RWPE1 (cell line): ENCODE data around the gene SLC27A6.

ENCODE experiments used
- CTCF ChIA-PET: fragments of 350-600 bp; sonication (Branson Sonifier 250); formaldehyde crosslinking; extraction: SDS; loops from one replicate; lab custom pipeline; 2021; lab: Yijun Ruan, JAX
- POLR2A ChIA-PET: fragments of 400-600 bp; formaldehyde crosslinking; extraction: SDS; loops from one replicate; lab custom pipeline; 2020; ENCODE audit warnings: antibody characterized with exemption; ENCODE audit not compliant: low non-redundant PET; lab: Yijun Ruan, JAX
- DNase-seq: peaks from one replicate; pipeline ENCODE4 v3.0.0; 2012; ENCODE audit warnings: low spot score
- H3K27ac ChIP-seq: fragments of 450-650 bp; 2 replicates; pipeline ENCODE4 v1.5.1; 2017
- CTCF ChIP-seq: fragments of 450-650 bp; conservative IDR thresholded peaks from 2 replicates; pipeline ENCODE4 v1.5.1; 2017; ENCODE audit warnings: low read depth, mild to moderate bottlenecking

The SLC27A6 gene

GRCh38 chr5:129042306-129042705, 77.0 kb downstream of the SLC27A6 start:
- no peak for DNase-seq
- ChIA-PET POLR2A (no interaction called here), CTCF (no interaction called here)
- no peak for TF ChIP-seq CTCF
- no peak overlapping the region for H3K27ac ChIP-seq

- CTCF ChIA-PET = interaction anchor here (0.5 kb wide), 1 partner anchor 126 kb away, joined by 3 read pairs; no protein-coding TSS in a partner anchor
- no peak for DNase-seq
- POLR2A ChIA-PET = no interaction called here
- no peak overlapping the region for H3K27ac ChIP-seq
- no peak for TF ChIP-seq CTCF
These were observed 78.6 kb downstream of the SLC27A6 start for GRCh38 chr5:129043894-129044293.

- CTCF ChIA-PET = no interaction called here
- TF ChIP-seq CTCF = no peak
- POLR2A ChIA-PET = no interaction called here
- no peak overlapping the region for H3K27ac ChIP-seq
- no peak for DNase-seq
These were observed 80.9 kb downstream of the SLC27A6 start for GRCh38 chr5:129046151-129046550.

- CTCF ChIA-PET = no interaction called here
- no peak overlapping the region for H3K27ac ChIP-seq
- no peak for TF ChIP-seq CTCF
- POLR2A ChIA-PET = no interaction called here
- no peak for DNase-seq
These were observed 83.2 kb downstream of the SLC27A6 start for GRCh38 chr5:129048509-129048908.

- TF ChIP-seq CTCF = no peak
- no peak overlapping the region for H3K27ac ChIP-seq
- DNase-seq = no peak
- ChIA-PET POLR2A (no interaction called here), CTCF (no interaction called here)
These were observed 84.0 kb downstream of the SLC27A6 start for GRCh38 chr5:129049126-129049799.

GRCh38 chr5:129051283-129051682, 86.0 kb downstream of the SLC27A6 start:
- no peak overlapping the region for H3K27ac ChIP-seq
- ChIA-PET POLR2A (no interaction called here), CTCF (interaction anchor here (0.6 kb wide), 1 partner anchor 1991 kb away, joined by 3 read pairs; no protein-coding TSS in a partner anchor)
- TF ChIP-seq CTCF = no peak
- no peak for DNase-seq
